Measurements from ENCODE around the gene CLDN3. TPM values are rescaled to one million over a fixed set of nuclear protein-coding genes. Genes with fewer than 3 reads are reported as not detected.

Gene CLDN3
- total and polyA plus RNA-seq, 9 of the 15 experiments (the other 6 are each of a cell fraction or from before 2014, with no cell fraction given): 0.29 TPM; not detected in 8

DNA sequence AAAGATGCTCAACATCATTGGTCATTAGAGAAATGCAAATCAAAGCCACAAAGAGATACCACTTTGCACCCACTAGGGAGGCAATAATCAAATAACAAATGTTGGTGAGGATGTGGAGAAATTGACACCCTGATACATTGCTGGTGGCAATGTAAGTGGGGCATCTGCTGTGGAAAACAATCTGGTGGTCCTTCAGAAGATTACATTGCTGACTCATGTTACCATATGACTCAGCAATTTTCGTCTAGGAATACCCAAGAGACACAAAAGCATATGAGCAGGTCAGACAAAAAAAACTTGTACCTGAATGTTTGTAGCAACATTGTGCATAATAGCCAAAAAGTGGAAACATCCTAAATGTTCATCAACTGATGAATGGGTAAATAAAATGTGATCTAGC is 4.9 kb upstream of the CLDN3 start:
- H3K27me3 ChIP-seq (ENCODE audit: control insufficient read depth in 2 of 2, insufficient read depth in 2 of 2, low read length in 2 of 2): no peaks in the 10 kb centered on the region
- no peaks in the 10 kb centered on the region for H3K79me2 ChIP-seq (ENCODE audit: control insufficient read depth, insufficient read depth, low read length)
- peak in 3 of 4 experiments; percentile 41 to 73 (median 45) for DNase-seq (ENCODE audit: extremely low read depth in 1 of 4, low spot score in 3 of 4)
- in situ Hi-C loops (cut with MboI) (no loop called here), intact Hi-C loops (cut with micrococcal nuclease) (no loop called here)
- H3K27ac ChIP-seq (ENCODE audit: extremely low read depth, low read depth, low read length): no peak overlapping the region
- H3K9ac ChIP-seq (ENCODE audit: insufficient read depth in 1 of 2, low read depth in 2 of 2, low read length in 2 of 2): no peak overlapping the region
- H2AFZ ChIP-seq (ENCODE audit: low read depth, low read length): no peak overlapping the region; the same call in 1 of the 2 replicates
- ChIA-PET POLR2A (no interaction called here), CTCF (ENCODE audit: low intra/inter-chr PET ratio) (interaction anchor here (0.7 kb wide), 1 partner anchor 10 kb away, joined by 4 read pairs; no protein-coding TSS in a partner anchor)
- H3K4me2 ChIP-seq (ENCODE audit: insufficient read depth, low read length): no peak overlapping the region; the same call in 1 of the 2 replicates
- peaks cover 9 to 24% of the 10 kb centered on the region in 2 experiments; a peak in 4 of 5 replicates for H3K4me1 ChIP-seq (replicated peaks in 1 of 2; ENCODE audit: control insufficient read depth in 2 of 2, insufficient read depth in 2 of 2, low read length in 2 of 2)
- H3K4me3 ChIP-seq: no peak overlapping the region
- H3K9me3 ChIP-seq (replicated peaks; ENCODE audit: control insufficient read depth, insufficient read depth, low read depth, low read length): no peaks in the 10 kb centered on the region
- BruUV-seq (replicated peaks): no TSS peak
- ATAC-seq: 0 out of 3 replicates have a peak, but pooled peaks have one; percentile 35
- FAIRE-seq: peak; percentile 78
- 0% methylated on average over 1 of the region's 1 CpG for WGBS (ENCODE audit: insufficient coverage, low coverage, missing lambda C conversion rate)
- no peaks in the 10 kb centered on the region for H3K36me3 ChIP-seq (ENCODE audit: control insufficient read depth, insufficient read depth, low read length)
- H4K20me1 ChIP-seq (replicated peaks; ENCODE audit: control insufficient read depth, insufficient read depth, low read length): no peaks in the 10 kb centered on the region
- no peaks in the 10 kb centered on the region for H3K9me1 ChIP-seq (ENCODE audit: control insufficient read depth, insufficient read depth, low read length)
- TF ChIP-seq NFIX (CRISPR knock-in tag; IDR thresholded peaks at IDR 0.05; ENCODE audit: low read depth): no peak
- TF ChIP-seq HIVEP1 (CRISPR knock-in tag; IDR thresholded peaks at IDR 0.05): no peak
- TF ChIP-seq CEBPB (tag; IDR thresholded peaks at IDR 0.05): no peak; the same call in 1 of the 2 replicates
- no peak for TF ChIP-seq GABPB1 (CRISPR knock-in tag; IDR thresholded peaks at IDR 0.05)
- TF ChIP-seq, protein P1, sequence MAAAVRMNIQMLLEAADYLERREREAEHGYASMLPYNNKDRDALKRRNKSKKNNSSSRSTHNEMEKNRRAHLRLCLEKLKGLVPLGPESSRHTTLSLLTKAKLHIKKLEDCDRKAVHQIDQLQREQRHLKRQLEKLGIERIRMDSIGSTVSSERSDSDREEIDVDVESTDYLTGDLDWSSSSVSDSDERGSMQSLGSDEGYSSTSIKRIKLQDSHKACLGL (CRISPR knock-in tag; IDR thresholded peaks at IDR 0.05; ENCODE audit: borderline replicate concordance, poor library complexity, severe bottlenecking): no peak
- no peak for TF ChIP-seq ZNF79 (CRISPR knock-in tag; IDR thresholded peaks at IDR 0.05; ENCODE audit: low read depth)
- TF ChIP-seq PYGO2 (tag; IDR thresholded peaks at IDR 0.05): no peak
- no peak for TF ChIP-seq ZBTB34 (CRISPR knock-in tag; IDR thresholded peaks at IDR 0.05)
- TF ChIP-seq EGR1 (conservative IDR thresholded peaks at IDR 0.05): no peak
- TF ChIP-seq, protein P2, sequence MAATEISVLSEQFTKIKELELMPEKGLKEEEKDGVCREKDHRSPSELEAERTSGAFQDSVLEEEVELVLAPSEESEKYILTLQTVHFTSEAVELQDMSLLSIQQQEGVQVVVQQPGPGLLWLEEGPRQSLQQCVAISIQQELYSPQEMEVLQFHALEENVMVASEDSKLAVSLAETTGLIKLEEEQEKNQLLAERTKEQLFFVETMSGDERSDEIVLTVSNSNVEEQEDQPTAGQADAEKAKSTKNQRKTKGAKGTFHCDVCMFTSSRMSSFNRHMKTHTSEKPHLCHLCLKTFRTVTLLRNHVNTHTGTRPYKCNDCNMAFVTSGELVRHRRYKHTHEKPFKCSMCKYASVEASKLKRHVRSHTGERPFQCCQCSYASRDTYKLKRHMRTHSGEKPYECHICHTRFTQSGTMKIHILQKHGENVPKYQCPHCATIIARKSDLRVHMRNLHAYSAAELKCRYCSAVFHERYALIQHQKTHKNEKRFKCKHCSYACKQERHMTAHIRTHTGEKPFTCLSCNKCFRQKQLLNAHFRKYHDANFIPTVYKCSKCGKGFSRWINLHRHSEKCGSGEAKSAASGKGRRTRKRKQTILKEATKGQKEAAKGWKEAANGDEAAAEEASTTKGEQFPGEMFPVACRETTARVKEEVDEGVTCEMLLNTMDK (IDR thresholded peaks at IDR 0.05; ENCODE audit: borderline replicate concordance, insufficient read depth, low read depth, low read length, poor library complexity, severe bottlenecking): no peak
- no peak for TF ChIP-seq NRF1 (conservative IDR thresholded peaks at IDR 0.05 in 1 of 2, IDR thresholded peaks at IDR 0.05 in 1 of 2)
- no peak for TF ChIP-seq PBX2 (CRISPR knock-in tag; IDR thresholded peaks at IDR 0.05; ENCODE audit: low read depth)
- TF ChIP-seq PBX2 (tag; conservative IDR thresholded peaks at IDR 0.05; ENCODE audit: low read depth): no peak
- TF ChIP-seq, protein P3, sequence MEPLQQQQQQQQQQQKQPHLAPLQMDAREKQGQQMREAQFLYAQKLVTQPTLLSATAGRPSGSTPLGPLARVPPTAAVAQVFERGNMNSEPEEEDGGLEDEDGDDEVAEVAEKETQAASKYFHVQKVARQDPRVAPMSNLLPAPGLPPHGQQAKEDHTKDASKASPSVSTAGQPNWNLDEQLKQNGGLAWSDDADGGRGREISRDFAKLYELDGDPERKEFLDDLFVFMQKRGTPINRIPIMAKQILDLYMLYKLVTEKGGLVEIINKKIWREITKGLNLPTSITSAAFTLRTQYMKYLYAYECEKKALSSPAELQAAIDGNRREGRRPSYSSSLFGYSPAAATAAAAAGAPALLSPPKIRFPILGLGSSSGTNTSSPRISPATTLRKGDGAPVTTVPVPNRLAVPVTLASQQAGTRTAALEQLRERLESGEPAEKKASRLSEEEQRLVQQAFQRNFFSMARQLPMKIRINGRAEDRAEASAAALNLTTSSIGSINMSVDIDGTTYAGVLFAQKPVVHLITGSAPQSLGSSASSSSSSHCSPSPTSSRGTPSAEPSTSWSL (CRISPR knock-in tag; IDR thresholded peaks at IDR 0.05; ENCODE audit: borderline replicate concordance): no peak
